DMS 273 (cell line): ENCODE results near the gene CASP6.

Source experiments
- DNase-seq: peaks from one replicate; lab custom pipeline; 2025; ENCODE audit not compliant: unreplicated experiment; lab: John Stamatoyannopoulos, UW

Gene CASP6

GRCh38 chr4:109673303-109673702, 29.9 kb downstream of the CASP6 start:
- no peak for DNase-seq

GRCh38 chr4:109672169-109672930, 30.9 kb downstream of the CASP6 start:
- no peak for DNase-seq

- DNase-seq = no peak
Measured at GRCh38 chr4:109671350-109671749, 31.9 kb downstream of the CASP6 start.

GRCh38 chr4:109665783-109666485, 37.3 kb downstream of the CASP6 start:
- DNase-seq = peak; percentile 24

GRCh38 chr4:109662771-109663170, 40.5 kb downstream of the CASP6 start:
- DNase-seq = no peak

- DNase-seq = no peak
Measured at GRCh38 chr4:109662116-109662515, 41.1 kb downstream of the CASP6 start.

GRCh38 chr4:109658871-109659410, 44.3 kb downstream of the CASP6 start:
- peak; percentile 0 for DNase-seq

GRCh38 chr4:109657854-109658418, 45.3 kb downstream of the CASP6 start:
- DNase-seq = no peak

GRCh38 chr4:109655396-109655795, 47.8 kb downstream of the CASP6 start:
- no peak for DNase-seq

GRCh38 chr4:109649872-109650271, 53.4 kb downstream of the CASP6 start:
- DNase-seq = no peak

- DNase-seq = no peak
Measured at GRCh38 chr4:109648997-109649575, 54.2 kb downstream of the CASP6 start.

GRCh38 chr4:109648266-109648996, 54.8 kb downstream of the CASP6 start:
- DNase-seq = peak; percentile 1

- no peak for DNase-seq
Measured at GRCh38 chr4:109645874-109646710, 57.2 kb downstream of the CASP6 start.

- DNase-seq = no peak
Measured at GRCh38 chr4:109640644-109641043, 62.6 kb downstream of the CASP6 start.
